Measurements from ENCODE around the gene ZNFX1.

Gene ZNFX1

DNA sequence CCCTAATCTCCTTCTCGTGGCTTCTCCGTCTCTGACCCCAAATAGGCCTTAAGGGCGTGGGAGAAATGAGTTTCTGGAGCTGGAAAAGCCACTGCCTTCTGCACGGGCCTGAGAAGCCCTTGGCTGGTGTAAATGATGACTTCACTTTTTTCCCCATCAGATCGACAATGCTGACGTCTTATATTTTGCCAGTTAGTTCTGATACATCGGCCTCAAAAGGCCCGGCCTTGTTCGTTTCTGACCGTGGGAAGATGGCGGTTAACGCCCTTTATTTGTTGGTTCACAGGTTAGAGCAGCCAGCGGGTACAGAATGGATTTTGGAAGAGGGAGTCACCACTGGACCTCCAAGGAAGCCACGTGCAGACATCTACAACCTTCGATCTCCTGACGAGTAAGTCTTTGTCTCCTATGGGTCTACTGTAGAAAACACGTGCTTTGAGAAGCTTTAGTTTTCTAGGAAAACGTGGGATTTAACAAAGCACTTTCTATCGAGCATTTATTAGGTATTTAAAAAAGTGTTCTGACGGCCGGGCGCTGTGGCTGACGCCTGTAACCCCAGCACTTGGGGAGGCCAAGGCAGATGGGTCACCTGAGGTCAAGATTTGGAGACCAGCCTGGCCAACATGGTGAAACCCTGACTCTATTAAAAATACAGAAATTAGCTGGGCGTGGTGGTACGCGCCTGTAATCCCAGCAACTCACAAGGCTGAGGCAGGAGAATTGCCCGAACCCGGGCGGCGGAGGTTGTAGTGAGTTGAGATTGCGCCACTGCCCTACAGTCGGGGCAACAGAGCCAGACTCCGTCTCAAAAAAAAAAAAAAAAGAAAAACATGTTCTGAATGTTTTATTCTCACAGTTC is 1.2 kb upstream of the ZNFX1 start:
- DNase-seq = peak; percentile 21

DNA sequence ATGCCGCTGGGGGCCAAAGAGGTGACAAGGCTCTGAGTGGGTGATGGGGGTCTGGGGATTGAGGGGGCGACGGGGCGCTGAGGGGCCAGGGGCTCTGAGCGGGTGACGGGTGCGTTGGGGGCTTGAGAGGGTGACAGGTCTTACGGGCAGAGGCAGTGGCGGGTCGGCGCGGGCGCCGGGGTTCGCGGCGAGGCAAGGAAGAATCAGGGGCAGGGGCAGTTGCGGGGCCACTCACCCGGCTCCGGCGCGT is 146 bp downstream of the ZNFX1 start:
- no peak for DNase-seq

DNA sequence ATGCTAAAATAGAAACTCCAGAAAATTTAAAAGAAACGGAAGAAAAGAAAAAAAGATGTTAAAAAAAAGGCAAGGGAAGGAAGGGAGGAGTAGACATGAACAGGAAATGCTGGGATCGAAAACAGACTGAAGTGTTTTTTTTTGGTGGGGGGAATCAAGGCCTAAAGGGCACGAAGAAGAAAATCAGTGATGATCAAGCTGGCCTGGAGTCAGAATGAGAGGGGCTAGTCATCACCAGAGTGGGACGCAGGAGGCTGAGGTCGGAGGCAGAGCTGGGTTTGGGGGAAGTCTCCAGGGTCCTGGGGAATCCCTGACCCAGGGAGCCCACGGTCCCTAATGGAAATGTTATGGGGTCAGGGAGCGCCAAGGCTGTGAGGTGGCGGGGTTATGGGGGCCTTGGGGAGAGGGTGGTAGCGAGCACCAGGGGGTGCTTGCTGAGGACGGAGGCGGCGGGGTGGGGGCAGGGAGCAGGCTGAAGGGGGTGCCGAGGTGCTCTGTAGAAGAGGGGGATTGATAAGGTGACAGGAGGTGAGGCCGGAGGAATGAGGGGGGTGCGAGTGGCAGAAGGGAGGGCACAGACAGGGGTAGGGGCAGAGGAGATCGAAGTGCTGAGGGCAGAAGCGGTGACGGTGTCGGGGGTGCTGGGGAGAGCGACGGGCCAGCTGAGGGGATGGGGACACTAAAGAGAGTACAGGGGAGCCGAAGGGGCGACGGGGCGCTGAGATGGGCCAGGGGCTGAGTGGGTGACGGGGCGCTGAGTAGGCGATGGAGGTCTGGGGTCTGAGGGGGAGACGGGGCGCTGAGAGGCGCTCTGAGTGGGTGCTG is 684 bp downstream of the ZNFX1 start:
- DNase-seq = no peak

DNA sequence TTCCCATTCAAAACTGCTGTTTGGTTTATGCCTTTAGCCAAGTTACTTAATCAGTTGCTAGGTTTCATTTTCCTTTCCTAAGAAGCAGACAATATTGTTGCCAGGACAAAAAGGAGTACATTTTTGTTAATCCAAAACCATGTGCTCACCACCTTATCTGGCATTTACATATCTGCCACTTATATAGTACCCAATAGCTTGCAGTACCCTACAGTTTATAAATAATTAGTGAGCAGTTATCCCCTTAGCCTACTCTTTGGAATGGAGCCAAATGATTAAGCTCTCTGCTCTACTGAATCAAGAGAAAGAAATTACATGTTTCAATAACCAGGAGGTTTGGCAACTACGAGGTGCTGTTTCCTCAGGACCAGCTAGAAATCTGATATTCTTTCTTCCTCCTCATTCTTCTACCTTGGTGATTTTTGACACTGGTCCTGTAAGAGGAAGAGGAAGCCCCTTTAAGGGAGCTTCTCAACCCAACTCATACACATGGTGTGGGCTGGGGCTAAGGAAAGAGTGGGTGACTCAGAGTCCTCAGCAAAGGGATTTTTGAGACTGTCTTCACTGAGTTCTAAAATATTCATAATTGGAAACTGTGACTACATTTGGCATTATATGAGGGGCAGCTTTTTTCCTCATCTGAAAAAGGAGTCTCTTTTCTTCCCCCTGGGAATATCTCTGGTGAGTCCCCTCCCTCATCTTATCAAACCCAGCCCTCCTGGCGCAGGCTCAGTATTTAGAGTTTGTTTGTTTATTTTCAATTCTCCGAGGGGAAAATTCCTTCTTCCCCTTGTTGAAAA is 1.5 kb downstream of the ZNFX1 start:
- DNase-seq = peak; percentile 73

DNA sequence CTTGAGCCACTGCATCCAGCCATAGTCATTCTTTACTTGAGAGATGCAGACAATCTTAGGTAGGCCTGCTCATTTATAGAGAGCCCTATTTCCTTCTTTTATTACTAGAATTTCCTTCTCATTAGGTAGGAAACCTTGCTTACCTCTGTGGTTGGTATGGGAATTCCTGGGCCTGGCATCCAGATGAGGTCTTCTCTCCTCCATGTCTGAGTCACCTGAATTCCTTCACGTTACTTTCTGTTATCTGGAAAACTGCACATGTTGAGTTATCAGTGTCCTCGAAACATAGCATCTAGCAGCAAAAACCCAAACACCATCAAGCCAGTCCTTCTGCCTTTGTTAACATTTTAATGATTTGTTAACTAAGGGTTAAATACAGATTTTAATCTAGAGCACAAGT is 2.2 kb downstream of the ZNFX1 start:
- DNase-seq = no peak

DNA sequence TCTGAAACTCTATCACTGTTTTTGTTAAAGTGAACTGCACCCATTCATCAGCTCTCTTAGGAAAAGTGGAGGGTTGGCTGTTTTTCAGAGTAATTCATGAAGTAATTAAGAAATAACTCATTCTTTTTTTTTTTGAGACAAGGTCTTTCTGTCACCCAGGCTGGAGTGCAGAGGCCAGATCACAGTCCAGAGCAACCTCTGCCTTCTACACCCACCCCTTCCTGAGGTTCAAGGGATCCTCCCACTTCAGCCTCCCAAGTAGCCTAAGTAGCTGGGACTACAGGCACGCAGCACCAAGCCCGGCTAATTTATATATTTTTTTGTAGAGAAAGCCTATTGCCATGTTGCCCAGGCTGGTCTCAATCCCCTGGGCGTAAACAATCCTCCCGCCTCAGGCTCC is 2.6 kb downstream of the ZNFX1 start:
- no peak for DNase-seq

DNA sequence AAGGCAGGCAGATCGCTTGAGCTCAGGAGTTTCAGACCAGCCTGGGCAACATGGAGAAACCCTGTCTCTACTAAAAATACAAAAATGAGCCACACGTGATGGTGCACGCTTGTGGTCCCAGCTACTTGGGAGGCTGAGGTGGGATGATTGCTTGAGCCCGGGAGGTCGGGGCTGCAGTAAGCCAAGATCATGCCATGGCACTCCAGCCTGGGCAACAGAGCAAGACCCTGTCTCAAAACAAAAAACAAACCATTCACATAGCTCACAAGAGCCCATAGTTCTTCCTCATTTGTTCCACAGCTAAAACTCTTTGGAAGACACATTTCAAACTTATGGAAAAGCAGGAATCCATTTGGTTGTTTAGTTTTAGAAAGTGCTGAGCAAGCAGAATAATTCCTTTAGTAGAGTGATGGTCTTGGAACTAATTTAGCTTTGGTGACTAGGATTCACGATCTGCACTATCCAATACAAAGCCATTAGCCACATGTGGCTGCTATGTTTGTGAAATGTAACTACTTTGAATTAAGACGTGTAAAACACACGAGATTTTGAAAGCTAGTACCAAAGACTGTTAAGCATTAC is 4.1 kb downstream of the ZNFX1 start:
- no peak for DNase-seq

DNA sequence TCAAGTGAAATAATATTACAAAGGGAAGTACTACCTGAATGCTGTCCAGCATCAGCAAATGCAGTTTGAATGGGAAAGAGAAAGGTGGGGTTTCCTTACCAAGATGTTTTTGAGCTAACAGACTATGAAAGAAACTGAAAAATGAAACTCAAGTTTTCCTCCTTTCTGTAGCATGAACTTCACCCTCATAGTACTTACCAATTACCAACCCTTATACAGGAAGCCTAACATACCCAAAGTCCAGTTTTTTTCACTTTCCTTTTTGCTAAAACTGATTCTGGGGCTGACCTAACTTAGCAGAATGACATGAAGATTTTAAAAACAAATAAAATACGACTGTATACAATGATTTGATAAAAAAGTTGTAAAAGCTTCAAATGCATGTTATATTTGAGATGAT is 5.2 kb downstream of the ZNFX1 start:
- DNase-seq = no peak

DNA sequence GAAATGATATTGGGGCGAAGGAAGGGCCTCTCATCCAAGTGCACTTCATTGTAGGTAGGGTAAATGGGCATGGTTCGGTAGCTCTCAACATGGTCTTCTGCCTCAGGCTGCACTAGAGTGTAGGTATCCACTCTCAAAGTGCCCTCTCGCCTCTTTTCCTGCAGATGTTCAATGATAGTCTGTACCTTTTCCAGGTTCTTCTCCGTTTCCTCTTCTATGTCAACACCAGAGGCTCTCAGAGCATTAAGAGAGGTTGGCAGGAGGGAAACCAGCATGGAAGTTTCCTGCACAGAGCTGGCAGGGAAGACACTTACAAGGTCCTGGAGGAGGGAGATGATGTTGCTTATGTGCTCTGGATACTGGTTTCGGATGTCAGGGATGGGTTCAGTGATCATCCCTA is 7.1 kb downstream of the ZNFX1 start:
- no peak for DNase-seq

DNA sequence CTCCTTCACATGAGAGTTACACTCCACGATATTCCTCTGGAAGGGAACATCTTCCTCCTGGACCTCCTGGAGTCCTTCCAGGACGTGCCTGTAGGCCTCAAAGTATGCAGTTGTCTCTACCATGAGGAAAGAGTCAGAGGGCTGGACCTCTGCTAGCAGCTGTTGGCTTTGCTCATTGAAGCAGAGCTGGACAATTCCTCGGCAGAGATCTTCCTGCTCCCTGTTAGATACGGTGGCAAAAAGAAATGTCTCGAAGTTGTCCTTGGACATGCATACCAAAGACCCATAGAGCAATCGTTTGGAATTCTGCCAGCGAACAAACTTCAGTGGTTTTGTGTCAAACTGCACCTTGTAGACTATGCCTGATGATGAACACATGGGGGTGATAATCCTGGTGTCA is 7.7 kb downstream of the ZNFX1 start:
- DNase-seq = peak; percentile 33

DNA sequence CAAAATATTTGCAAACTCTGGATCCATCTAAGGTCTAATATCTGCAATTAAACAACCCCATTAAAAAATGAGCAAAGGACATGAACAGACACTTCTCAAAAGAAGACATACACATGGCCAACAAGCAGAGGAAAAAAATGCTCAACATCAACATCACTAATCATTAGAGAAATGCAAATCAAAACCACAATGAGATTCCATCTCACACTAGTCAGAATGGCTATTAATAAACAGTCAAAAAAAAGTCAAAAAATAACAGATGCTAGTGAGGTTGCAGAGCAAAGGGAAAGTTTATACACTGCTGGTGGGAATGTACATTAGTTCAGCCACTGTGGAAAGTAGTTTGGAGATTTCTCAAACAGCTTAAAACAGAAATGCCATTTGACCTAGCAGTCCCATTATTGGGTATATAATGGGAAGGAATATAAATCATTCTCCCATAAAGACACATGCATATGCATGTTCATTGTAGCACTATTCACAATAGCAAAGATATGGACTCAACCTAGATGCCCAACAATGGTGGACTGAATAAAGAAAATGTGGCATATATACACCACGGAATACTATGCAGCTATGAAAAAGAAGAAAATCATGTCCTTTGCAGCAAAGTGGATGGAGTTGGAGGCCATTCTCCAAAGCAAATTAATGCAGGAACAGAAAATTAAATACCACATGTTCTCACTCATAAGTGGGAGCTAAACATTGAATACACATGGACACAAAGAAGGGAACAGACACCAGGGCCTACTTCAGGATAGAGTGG is 9.1 kb downstream of the ZNFX1 start:
- peak; percentile 84 for DNase-seq

DNA sequence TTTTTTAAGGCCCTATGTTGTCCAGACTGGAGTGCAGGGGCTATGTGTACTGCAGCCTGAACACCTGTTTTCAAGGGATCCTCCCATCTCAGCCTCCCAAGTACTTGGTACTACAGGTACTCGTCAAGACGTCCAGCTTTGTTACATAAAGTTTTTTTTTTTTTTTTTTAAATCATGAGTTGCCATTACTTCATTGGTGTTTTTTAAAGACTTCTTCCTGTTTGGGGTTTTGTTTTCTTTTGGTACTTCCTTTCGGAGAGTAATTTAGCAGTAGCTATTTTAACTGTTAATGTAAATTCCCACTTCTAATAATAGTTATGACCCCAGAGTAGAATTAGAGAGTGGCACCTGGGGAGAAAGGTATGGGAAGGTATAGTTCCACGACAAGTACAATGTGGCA is 10.5 kb downstream of the ZNFX1 start:
- DNase-seq = no peak

DNA sequence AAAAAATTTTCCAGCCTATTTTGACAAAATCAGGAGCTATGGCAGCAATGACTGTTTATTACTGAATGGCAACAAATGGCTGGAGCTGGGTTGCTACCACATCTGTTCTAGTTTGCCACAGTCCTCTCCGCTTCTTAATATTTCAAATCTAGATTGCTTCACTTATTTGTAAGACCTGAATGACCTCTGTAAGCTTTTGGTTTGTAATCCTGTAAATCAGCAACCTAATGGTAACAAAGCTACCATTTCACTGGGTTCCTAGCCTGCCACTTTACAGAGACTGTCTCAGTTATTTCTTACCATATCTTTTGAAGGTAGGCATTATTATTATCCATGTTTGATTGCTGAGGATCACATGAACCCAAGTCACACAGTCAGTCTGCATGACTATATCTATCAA is 15.4 kb downstream of the ZNFX1 start:
- no peak for DNase-seq

DNA sequence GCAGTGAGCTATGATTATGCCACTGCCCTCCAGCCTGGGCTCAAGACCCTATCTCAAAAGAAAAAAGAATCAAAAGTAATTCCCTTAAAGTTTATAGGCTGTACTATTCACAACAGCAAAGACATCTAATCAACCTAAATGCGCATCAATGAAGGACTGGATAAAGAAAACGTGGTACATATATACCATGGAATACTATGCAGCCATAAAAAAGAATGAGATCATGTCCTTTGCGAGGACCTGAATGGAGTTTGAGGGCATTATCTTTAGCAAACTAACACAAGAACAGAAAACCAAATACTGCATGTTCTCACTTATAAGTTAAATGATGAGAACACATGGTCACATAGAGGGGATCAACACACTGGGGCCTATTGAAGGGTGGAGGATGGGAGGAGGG is 16.7 kb downstream of the ZNFX1 start:
- no peak for DNase-seq

DNA sequence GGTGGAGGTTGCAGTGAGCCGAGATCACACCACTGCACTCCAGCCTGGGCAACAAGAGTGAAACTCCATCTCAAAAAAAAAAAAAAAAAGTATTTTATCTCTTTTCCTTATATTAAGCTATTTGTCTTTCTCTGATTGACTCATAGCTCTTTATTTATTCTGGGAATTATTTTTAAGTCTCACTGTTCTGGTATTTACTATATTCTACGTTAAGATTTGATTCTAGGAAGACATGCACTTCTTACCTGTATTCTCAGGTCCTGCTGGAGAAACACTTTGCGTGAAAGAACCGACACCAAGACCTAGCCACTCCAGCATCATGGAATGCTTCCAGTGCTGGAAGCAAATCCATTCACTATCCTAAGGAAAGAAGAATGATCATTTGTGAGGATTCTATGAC is 17.6 kb downstream of the ZNFX1 start:
- DNase-seq = no peak

DNA sequence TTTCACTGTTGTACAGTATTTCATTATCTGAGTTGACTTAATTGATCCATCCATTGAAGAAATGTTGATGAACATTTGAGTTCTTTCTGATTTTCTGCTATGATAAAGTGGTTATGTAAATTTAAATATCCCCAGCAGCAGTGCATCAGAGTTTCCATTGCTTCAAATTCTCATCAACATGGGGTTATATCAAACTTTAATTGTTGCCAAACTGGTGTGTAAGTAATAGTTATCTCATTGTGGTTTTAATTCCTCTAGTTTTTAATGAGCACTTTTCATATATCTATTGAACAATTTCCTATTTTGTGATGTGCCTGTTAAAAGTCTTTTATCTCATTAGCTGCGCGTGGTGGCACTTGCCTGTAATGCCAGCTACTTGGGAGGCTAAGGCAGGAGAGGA is 18.1 kb downstream of the ZNFX1 start:
- no peak for DNase-seq

DNA sequence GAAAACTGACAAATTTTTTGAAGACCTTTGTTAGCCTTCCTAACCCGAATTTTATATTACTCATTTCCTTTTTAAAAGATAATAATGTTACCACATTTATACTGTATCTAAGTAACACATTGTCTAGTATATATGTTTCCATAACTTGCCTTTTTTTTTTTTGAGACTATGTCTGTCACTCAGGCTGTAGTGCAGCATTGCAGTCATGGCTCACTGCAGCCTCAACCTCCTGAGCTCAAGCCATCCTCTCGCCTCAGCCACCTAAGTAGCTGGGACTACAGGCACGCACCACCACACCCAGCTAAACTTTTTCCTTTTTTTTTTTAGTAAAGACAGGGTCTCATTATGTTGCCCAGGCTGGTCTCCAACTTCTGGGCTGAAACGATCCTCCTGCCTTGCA is 18.6 kb downstream of the ZNFX1 start:
- DNase-seq = no peak

DNA sequence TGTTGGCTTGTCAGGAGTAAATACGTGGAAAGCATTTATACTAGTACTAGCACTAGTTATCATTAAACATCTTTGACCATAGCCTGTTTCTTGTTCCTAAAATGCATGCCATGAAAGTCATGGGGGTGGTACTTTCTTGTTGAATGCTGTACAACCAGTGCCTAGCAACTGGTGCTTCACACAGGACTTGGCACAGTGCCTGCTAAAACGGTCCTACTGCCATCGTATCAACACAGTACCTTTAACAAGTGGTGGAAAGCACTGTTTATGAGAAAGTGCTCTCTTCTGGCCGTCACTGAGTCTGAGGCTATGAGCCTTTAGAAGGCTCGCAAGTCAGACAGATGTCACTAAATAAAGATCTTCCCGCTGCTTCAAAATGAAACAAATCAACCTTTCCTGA is 21.6 kb downstream of the ZNFX1 start:
- DNase-seq = no peak

DNA sequence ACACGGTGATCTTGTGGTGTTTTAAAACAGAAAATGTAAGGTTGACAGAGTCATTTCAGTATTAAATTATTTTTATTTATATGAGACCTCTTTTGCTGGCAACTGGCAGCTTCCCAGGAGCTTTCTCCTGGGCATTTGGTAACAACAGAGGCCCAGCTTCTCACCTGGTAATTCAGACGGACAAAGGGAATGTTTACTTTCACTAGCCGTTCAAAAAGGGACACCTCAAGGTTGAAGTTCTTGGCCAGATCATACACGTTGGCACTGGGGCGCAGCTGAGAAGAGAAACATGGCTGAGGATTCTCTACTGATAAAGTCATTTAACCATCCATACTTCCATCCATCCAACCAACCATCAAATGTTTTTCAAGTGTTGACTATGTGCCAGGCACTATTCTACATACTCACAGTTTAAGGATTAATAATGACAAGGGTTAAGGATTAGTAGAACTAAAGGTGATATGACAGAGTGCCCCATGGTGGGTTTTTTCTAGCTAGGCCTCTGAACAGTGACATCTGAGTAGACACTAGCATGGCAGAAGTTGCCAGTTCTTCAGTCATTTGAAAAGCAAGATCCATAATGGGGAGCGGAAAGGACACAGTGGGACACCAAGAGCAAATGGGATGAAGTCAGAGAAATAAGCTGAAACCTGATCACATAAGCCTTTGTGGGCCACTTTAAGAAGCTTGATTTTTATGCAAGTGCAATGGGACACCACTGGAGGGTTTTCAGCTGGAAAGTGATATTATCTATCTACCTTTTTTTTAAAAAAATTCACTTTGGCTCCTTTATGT is 25.1 kb downstream of the ZNFX1 start:
- no peak for DNase-seq

DNA sequence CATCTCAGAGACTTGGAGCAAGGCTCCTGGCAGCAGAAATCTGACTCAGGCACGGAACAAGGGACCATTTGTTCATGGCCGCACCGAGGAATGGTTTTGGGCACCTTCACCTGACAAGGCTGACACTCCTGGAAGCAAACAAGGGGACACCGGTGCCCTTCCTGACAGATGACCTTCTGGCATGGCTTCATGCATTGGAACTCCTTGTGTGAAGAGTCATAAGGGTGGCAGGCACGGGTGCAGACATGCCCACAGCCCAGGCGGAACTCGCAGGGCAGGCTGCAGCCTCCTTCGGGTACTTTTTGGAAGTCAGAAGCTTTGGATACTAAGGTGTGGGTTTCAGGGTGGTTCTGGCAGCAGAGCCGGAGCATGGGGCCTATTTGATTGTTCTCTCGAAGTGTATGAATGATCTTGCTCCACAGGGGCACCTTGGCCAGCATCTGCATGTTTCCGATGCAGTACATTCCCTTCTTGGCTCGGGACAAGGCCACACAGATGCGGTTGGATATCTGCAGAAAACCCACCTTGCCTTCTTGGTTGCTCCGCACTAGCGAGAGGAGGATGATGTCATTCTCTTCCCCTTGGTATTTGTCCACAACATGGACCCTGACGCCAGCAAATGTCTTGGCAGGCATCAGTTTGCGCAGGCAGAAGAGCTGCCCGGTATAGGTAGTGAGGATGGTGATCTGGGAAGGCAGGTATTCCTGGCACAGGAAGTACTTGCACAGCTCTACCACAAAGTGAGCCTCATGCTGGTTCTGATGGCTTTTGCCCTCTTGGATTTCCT is 28.8 kb downstream of the ZNFX1 start:
- no peak for DNase-seq

DNA sequence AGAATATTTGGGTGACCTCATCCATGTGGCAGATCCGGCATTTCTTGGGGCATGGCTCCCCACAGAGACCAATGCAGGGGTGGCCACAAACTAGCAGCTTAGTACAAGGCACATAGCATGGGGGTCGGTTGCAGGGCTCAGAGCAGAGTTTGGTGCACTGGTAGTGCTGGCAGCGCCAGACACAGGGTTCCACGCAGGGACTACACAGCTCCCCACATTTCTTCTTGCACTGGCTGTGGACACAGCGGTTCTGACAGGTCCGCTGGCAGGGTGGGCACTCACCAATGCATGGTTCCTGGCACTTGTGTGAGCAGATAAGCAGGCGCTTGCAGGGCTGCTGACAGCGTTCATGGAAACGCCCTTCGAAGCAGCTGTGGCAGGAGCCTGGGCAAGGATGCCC is 29.6 kb downstream of the ZNFX1 start:
- DNase-seq = no peak
